Nucleus accumbens (tissue), 56 donors: Measurements from ENCODE around the gene HOXA9.

Source experiments
- DNase-seq, 56 donors: peaks; one replicate each; lab custom pipeline; 2025; lab: John Stamatoyannopoulos, UW

HOXA9 gene

DNA sequence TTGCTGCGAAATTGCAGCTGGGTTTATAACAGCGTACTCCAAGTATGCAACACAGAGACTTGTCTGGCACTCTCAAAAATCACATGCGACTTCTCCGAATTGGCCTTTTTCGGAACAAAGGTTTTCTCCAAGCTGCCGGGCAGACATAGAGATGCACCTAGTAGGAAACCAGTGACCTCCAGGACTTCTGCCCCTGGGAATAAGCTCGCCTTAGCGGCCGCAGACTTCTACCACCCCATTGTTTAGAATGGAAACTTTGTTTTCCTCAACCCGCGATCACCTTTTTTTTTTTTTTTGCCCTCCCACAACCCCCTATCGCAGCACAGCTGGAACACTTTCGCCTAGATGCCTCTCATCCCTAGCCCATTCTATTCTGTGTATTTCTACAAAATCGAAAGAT, 13.7 kb upstream of the HOXA9 start:
- no peak for DNase-seq

DNA sequence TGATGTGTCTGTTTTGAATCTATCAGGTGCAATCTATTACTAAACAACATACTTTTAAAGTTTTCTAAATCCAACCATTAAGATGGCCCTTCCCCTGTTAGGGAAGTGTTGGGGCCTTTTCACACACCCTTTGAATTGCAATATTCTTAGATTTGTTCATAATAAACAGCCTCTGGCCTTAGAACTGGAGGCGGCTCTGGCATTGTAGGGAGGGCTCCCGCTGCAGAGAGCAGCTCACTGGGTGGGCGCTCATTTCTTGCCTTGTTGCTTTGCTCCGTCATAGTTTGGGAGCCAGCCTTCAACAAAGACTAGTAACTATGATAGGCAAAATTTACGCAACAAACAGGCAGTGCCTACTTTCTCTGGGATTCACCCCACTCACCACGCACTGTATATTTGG, 13.0 kb upstream of the HOXA9 start:
- DNase-seq = no peak

DNA sequence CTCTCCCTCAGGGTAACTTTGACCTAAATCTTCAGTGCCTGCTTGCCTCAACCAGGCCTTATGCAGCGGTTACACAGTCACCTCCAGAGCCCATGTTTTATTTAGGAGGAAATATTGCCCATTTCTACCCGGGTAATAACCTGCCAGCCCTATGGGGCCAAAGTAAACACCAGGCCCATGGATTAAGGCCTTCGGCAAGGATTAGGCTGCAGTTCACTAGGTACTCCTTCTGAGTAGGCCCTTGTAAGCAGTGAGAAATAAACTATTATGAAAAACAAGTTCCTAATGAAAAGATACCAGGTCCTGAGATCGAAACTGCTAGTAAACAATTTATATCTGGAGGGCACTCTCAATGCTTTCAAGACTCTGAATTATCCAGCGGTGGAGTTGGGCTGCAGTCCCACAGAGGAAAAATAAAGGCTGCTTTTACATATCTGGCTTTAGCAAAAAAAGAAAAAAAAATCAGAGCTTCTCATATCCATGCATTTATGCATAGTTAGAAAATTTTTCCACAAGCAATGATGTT, 12.5 kb upstream of the HOXA9 start:
- DNase-seq = no peak

DNA sequence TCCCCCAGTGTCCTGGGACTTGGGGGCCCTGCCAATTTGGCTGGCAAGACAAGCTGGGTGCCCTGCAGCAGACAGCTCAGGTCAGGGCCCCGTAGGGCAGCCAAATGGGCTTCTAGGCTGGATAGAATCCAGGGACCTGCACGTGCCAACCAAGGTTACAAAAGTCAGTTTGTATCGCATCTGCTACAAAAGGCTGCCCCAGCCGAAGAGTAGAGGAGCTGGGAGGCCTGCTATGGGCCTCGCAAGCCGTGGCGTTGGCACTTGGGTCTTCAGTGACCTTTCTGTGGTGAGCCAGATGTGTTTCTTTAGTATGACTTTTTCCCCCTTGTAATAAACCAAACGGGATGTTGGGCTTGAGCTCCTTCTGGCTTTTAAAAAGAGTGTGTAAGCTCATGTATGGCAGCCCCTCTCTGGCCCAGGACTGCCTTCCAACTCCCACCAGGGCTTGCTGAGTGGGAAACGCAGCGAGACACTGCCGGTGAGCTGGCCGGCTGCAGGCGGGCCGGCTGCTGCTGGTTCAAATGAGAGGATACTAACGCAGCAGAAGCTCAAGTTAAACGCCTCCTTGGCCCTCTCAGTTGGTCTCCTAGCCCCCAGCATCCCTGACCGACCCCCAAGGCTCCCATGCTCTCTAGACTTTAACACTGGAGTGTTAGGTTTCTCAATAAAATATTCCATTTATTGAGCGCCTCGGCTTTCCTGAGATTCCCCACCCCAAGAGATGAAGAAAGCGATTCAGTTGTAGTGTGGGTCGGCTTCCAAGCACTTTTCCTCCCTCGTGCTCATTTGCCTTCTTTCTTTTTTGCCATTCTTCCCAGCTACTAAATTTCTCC, 11.8 kb upstream of the HOXA9 start:
- no peak for DNase-seq

DNA sequence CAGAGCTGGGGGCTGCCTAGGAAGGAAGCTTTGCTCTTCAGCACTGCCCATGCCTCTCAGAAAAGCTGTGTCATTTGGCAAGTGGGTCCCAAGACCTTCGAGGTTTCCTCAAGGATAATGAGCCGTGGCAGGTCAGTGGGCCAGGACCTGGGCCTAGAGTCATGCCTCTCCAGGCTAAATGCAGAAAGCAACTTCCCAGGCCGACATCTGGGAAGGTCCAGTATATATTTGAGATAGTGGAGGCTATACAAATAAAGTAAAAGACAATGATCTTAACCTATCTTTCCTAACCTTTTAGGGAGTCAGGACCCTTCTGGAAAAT, 11.1 kb upstream of the HOXA9 start:
- no peak for DNase-seq

DNA sequence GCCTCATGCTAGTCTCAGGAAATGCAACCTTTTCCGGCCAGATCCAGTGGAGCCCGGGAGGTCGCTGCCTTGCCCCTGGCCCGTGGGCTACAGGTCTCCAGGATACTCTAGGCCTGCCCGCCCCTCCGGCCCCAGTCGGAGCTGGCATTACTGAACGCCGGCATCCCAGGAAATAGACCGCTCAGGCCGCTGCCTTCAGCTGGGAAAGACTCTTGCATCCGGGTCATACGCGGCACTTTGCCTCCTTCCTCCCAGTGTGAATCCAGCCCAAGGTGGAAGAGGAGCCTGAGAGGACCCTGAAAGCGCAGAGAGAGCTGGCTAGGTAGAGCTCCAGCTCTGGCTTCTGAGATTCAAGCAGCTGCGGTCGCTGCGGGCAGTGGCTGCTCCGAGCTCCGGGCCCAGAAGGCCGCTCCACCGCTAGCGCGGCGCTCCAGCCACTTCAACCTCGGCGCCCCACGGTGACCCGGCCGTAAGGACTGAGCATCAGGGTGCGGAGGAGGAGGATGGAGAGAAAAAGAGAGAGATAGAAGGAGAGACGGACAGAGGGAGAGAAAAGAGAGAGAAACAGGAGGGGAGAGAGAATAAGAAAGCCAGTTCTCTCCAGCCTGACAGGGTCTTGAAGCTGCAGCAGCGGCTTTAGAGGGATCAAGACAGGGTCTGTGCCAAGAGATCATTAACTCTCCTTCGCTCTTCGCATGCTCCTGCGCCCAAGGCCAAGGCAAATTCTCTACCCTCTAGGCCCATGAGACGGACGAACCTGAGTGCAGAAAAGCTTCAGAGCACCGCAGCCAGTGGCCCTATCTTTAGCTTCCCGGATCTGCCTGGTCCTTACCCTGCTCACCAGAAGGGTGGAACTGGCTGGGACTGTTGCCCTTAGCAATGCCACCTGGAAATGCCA, 10.5 kb upstream of the HOXA9 start:
- DNase-seq = no peak

DNA sequence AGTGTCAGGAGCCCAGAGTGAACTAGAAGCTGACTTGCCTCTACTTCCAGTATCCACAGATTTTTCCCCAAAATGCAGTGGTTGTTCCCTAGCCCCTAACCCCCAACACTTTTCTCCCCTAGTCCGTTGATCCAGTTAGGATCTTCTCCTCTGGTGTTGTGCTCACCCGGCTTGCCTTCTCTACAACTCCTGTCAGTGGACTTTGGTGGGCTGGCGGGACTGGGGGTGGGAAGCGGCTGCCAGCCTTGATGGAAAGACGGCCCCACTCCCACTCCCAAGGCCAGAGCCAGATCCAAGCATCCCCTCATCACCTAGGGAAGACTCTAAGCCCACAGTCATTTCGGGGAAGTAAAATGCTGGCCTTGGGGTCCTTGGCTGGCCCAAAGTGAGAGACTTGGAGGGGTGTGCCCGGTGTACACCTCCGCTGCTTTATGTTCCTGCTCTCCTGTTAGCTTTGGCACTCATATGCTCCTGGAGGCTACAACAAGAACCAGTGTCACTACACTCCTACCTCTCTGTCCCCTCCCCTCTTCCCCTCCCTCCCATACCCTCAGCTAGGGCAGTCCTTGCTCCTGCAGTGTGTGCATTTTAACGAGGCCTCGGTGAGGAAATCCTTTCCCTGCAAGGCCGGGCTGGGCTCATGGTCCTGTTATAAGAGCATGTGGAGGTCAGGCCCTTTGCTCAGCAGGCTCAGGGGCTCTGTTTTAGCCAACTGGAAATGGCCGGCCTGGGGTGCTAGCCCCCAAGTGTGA, 9.7 kb upstream of the HOXA9 start:
- no peak for DNase-seq

DNA sequence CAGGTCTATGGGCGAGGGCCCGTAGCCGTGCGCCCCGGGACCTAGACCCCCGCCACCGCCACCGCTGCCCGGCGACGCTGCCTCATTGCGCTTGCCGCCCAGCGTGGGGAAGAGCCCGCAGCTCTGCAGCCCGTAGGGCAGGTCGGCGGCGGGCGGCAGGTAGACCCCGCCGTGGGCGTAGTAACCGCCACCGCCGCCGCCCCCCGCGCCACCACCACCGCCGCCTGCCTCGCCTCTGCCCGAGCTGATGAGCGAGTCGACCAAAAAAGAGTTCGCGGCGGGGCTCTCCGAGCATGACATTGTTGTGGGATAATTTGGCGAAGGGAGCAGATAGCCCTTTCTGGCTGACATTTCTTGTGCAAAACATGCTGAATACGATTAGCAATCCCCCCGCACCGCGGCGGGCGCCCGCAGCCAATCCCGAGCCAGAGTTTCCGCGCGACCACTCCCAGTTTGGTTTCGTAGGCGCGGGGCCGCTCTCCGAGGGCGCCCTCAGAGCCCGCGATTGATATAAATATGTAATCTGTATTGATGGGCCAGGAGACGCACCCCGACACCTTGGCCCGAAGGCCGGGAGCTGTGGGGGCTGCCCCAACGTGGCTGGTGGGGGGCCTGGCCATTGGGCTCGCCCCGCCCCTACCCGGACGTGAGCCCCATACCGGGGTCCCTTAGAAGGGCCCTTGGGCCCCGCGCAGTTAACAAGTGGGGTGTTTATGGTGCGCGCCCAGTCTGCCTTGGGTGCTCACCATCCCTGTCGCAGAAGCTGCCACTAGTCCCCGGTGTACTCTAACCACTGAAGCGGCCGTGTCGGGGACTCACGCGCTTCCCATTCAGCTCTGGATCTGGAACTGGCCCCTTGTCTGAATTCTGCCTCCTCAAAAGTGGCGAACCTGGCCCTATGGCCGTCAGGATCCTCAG, 8.9 kb upstream of the HOXA9 start, which contains the start of gene HOXA10:
HOXA10 (minus strand) TSS at position 365 of the 918 bp plus-strand sequence; CDS start at position 351, 14 bp downstream.
- DNase-seq = no peak

DNA sequence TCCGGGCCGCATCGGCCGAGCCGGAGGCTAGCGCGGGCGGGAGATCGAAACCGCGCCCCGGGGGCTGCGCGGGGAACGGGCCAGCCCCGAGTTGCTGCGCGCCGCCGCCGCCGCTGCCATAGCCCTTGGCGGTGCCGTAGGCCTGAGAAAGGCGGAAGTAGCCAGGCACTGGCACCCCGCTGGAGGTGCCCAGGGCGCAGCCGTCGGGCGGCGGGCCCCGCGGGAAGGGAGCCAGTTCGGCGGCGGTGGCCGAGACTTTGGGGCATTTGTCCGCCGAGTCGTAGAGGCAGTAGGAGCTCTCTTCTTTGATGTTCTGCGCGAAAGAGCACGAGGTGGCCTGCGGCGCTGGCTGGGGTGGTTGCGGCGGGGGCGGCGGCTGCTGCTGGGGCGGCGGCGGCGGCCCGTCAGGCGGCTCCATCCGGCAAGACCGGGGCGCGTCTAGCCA, 8.2 kb upstream of the HOXA9 start:
- DNase-seq = no peak

DNA sequence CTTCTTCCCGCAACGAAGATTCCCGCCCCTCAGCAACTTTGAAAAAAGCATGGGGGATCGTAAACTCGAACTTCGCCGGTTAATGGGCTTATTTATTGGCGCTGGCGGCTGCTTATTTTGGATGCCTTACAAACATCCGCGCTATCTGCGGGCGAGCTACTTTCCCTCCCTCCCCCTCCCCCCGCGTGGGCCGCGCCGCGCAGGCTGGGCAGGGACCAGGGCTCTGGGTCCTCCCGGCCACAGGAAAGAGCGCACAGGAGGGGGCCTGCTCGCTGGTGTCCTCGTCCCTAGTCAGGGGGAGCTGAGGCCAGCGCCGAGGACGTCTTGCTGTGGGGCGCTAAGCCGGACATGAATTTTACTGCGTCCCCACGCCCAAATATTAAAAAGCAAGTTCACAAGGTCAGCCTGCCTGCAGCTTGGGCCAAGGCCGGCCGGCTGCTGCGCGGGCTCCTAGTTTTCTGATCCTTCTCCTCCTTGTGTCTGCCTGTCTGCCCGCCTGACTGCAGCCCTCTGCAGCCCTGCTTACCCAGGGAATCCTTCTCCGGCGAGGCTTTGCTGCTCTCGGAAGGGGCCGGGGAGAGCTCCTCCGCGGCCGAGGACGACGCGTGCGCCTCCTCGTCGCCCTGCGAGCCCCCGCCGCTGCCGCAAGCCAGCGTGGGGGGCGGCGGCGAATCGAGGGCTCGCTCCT, 7.6 kb upstream of the HOXA9 start:
- DNase-seq = no peak

DNA sequence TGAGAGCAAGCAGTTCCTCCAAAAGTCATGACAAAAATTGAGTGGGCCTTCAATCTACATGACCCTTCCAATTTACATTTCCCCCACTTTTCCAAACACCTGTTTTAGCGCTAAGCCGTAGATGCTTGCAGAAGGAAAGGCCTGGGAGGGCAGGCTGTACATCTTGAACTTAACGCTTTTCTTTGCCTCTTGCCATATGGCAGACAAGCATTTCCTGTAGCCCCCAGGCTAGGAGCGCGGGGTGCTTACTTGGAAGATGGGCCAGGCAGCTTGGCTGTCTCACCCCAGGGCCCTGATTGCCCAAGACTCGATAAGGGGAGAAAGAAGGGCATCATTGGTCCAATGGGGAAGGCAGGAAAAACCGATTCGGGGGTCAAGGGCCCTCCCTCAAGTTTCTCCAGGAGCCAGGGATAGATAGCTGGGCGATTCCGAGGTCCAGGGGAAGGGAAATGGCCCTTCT, 7.0 kb upstream of the HOXA9 start:
- DNase-seq = no peak

DNA sequence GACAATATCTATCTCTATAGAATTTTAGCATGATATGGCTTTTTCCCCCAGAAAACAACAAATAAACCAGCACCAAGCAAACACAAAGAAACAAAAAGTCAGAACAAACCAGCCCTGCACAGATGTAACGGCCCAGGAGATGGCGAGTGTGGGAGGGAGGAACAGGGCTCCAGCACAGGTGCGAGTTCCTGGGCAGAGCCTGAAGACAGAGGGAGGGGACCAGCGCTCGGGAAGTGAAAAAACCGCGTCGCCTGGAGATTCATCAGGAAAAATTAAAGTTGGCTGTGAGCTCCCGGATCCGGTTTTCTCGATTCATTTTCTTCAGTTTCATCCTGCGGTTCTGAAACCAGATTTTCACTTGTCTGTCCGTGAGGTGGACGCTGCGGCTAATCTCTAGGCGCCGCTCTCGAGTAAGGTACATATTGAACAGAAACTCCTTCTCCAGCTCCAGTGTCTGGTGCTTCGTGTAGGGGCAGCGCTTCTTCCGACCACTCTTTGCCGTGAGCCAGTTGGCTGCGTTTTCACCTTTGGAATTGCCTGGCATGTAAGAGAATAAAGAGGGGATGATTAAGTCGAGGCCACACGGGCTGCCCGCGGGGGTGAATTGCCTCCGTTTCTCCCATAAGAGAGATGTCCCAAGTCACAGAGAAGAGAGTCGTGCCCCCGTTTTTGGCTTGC, 6.4 kb upstream of the HOXA9 start:
- DNase-seq = no peak

DNA sequence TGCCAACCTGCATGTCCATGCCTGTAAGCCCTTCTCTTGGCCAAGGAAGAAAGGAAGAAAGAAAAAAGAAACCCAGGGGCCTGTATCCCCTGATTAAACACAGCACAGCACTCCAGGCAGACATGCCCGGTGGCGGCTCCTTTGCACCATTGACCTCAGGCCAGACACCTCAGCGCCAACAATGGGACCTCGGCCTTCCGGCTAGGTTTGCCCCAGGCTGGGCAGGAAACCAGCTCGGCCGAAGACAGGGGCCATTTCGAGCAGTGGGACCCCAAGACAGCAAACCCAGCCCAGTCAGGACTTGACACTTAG, 5.9 kb upstream of the HOXA9 start:
- no peak for DNase-seq

DNA sequence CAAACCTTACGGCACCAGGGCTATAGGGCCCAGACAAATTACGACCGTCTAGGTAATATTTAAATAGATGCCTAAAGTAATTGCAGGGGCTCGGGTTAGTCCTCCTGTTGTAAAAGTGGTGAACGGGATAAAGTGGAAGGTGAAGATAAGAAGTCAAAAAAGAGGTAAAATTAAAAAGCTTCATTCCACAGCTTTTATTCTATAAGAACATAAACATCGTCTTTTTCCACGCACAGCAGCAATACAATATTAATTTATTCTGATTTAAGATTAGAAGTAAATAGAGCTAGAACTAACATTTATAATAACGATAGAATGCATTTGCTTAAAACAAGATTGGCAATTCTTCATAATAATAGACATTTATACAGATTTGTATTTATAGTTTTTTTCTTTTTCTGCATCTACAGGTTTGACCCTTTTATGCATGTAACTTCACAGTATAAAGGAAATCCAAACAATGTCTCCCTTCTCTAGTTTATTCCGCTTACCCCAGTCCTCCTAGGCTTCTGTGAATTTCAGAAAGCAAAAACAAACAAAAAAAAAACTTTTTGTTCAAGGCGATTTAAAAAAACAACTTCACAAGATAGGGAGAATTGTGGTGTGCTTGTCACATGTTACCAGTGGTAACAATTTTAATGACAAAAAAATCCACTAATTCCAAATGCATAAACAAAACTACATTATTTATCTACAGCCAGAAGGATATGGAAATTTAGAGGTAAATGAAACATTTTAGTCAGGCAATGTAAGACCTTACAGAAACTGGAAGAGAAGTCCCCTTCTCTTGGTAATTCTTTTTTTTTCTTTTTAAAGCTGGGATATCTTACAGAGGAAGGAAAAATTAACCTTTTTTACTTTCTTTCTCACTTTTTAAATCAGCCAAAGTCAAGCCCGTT, 5.3 kb upstream of the HOXA9 start:
- DNase-seq = no peak

DNA sequence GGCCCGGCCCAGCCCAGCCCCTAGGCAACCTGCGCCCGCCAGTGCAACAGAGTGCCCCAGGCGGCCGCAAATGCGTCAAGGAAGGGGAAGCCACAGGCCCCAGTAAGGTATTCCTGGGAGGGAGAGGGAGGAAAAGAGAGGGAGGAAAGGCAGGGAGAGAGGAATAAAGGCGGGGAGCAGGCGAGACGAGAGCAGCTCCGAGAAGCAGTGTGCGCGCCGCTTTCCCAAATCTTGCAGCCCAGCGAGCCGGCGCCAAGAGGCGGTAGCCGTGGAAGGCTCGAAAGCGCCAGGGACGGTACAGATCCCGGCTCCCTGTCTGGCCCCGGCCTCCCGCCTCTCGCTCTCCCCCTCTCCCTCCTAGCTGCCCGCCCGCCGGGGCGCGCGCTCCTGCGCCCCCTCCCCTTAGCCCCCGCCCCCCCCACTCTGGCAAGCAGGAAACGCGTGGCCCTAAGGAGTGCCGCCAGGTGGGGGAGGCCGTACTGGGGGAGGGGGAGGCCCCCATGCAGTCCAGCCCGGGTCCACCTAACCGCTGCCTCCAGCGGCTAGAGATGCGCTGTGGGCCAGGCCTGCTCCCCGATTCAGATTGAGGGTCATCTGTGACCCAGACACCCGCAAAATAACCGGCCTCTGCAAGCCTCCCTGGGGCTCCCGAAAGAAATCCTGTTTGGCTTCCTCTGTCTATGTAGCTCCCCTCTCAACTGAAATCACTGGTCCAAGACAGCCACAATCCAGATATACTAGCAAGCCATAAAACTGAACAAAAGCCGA, 4.5 kb upstream of the HOXA9 start:
- no peak for DNase-seq

DNA sequence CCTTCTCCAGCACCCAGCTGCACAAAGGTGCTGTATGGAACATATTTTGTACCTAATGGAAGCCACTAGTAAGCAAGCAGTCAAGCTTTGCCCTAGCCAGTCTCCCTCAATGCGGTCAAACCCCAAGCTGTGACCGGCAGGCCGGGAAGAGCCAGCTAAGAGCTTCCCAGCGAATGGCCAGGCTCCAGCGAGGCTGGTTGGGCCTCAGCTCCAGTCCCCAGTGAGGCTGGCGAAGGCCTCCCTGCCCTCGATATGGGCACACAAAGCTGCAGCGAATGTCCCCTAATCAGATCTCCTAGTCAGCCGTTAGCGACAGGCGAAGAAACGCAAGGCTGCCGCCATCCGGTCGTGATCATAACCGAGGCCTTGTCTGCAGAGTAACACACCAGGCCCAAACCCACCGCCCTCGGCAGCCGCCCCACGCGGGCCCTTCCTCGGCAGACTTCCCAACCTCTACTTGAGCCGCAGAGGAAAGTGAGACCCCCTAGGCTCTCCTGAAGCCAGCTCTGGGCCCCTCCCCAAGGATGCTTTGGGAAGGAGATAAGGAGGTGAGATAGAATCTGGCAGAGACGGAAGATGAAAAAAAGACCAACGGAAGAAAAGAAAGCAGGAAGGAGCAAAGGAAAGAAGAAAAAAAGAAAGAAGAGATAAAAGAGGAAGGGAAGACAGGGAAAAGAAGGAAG, 3.1 kb upstream of the HOXA9 start:
- DNase-seq = no peak
